NCI-H345 (cell line): Measurements from ENCODE around the gene SESN1.
"Not testable (repeated sequence)": the region's sequence is repeated elsewhere in the genome, so short reads cannot be mapped to it uniquely, and the experiment has no call there.

ENCODE experiments used
- DNase-seq: peaks from one replicate; lab custom pipeline; 2025; lab: John Stamatoyannopoulos, UW

Gene SESN1

GRCh38 chr6:109094416-109095035, at the start of gene SESN1:
TSS of gene SESN1 (minus strand) at chr6:109094846. CDS start at chr6:109094073, 773 bp downstream.
- peak; percentile 90 for DNase-seq

- DNase-seq = no peak
These were observed 48.5 kb upstream of the SESN1 start for GRCh38 chr6:109143191-109143590.

GRCh38 chr6:109142067-109142466, 47.4 kb upstream of the SESN1 start:
- not testable (repeated sequence) for DNase-seq

- no peak for DNase-seq
These were observed 44.5 kb upstream of the SESN1 start for GRCh38 chr6:109139109-109139508.

- DNase-seq = not testable (repeated sequence)
These were observed 41.9 kb upstream of the SESN1 start for GRCh38 chr6:109136530-109136929.

GRCh38 chr6:109136039-109136438, 41.4 kb upstream of the SESN1 start:
- DNase-seq = not testable (repeated sequence)

- DNase-seq = not testable (repeated sequence)
These were observed 41.0 kb upstream of the SESN1 start for GRCh38 chr6:109135600-109135999.

- DNase-seq = no peak
These were observed 35.4 kb upstream of the SESN1 start for GRCh38 chr6:109130065-109130464.

- no peak for DNase-seq
These were observed 30.9 kb upstream of the SESN1 start for GRCh38 chr6:109125504-109125903.

- no peak for DNase-seq
These were observed 29.6 kb upstream of the SESN1 start for GRCh38 chr6:109124219-109124618.

- DNase-seq = no peak
These were observed 26.8 kb upstream of the SESN1 start for GRCh38 chr6:109121411-109121810.

GRCh38 chr6:109118871-109119354, 24.3 kb upstream of the SESN1 start:
- no peak for DNase-seq

GRCh38 chr6:109118337-109118736, 23.7 kb upstream of the SESN1 start:
- DNase-seq = no peak

- DNase-seq = no peak
These were observed 22.8 kb upstream of the SESN1 start for GRCh38 chr6:109117346-109118035.

- not testable (repeated sequence) for DNase-seq
These were observed 18.0 kb upstream of the SESN1 start for GRCh38 chr6:109112663-109113062.

GRCh38 chr6:109109663-109110062, 15.0 kb upstream of the SESN1 start:
- not testable (repeated sequence) for DNase-seq

GRCh38 chr6:109105681-109106080, 11.0 kb upstream of the SESN1 start:
- DNase-seq = no peak

GRCh38 chr6:109104512-109104911, 9.9 kb upstream of the SESN1 start:
- no peak for DNase-seq

GRCh38 chr6:109103942-109104341, 9.3 kb upstream of the SESN1 start:
- no peak for DNase-seq

GRCh38 chr6:109102762-109103161, 8.1 kb upstream of the SESN1 start:
- DNase-seq = no peak

- DNase-seq = no peak
These were observed 3.0 kb upstream of the SESN1 start for GRCh38 chr6:109097661-109098060.

- no peak for DNase-seq
These were observed 1.6 kb upstream of the SESN1 start for GRCh38 chr6:109096208-109096607.

GRCh38 chr6:109095835-109096084, 1.1 kb upstream of the SESN1 start:
- DNase-seq = no peak
